HCT116 (cell line): Measurements from ENCODE around the gene APP. TPM values are rescaled to one million over a fixed set of nuclear protein-coding genes. Genes with fewer than 3 reads are reported as not detected.

Experiments
- ATAC-seq: fragments of 200-7000 bp; cut with Tn5 transposase; 2 replicates; pipeline ENCODE4 v1.9.1; 2020; ENCODE audit warnings: mild to moderate bottlenecking, moderate library complexity
- BruUV-seq: library from RNA; stranded (reverse); fragments of 400-500 nt; replicated peaks from 2 replicates; lab custom pipeline; 2021; lab: Mats Ljungman, UMichigan
- CTCF ChIA-PET: fragments of 300-600 bp; sonication (Branson Sonifier 250); formaldehyde crosslinking; loops from one replicate; lab custom pipeline; 2021; ENCODE audit warnings: antibody characterized with exemption; lab: Charles Lee
- POLR2A ChIA-PET: fragments of 300-600, 350-600 bp; sonication (Branson Sonifier 250); formaldehyde crosslinking; loops from one replicate; lab custom pipeline; 2021; ENCODE audit warnings: antibody characterized with exemption; lab: Charles Lee
- RAD21 ChIA-PET, 2 experiments: fragments of 300-600 bp; sonication (Branson Sonifier 250); formaldehyde crosslinking; loops; one replicate each; lab custom pipeline; 2023; ENCODE audit warnings: low total read pairs in 2 of 2; ENCODE audit not compliant: uncharacterized antibody in 2 of 2, unreplicated experiment in 2 of 2, low non-redundant PET in 1 of 2; lab: Charles Lee
- DNase-seq: peaks from one replicate; pipeline ENCODE4 v3.0.0-alpha.2; 2010; ENCODE audit warnings: low read depth, low spot score
- H2AFZ ChIP-seq: fragments of 200-600 bp; shearing (Covaris generic), sonication (generic); 2 replicates; pipeline ENCODE4 v1.6.1; 2017; ENCODE audit warnings: low read depth, mixed run types, mixed read lengths, antibody characterized with exemption, low read length; ENCODE audit not compliant: poor library complexity, severe bottlenecking
- H3K27ac ChIP-seq: 2 replicates; pipeline ENCODE4 v1.5.1; 2012; ENCODE audit warnings: low read depth, low read length
- H3K27me3 ChIP-seq: fragments of 200-600 bp; sonication (generic); 2 replicates; pipeline ENCODE4 v1.6.1; 2016; ENCODE audit warnings: mixed run types, low read length, mixed read lengths; ENCODE audit not compliant: insufficient read depth
- H3K36me3 ChIP-seq, 2 experiments: fragments of 200-500 bp in 1 of 2; fragments of 200-600 bp in 1 of 2; sonication (Bioruptor generic) in 1 of 2; sonication (generic) in 1 of 2; 2 replicates each; pipeline versions ENCODE4 v1.5.1 to v1.6.1; 2014 to 2016; ENCODE audit warnings: low read length in 2 of 2, inconsistent platforms in 1 of 2, mixed read lengths in 1 of 2, mixed run types in 1 of 2; ENCODE audit not compliant: insufficient read depth in 2 of 2, control insufficient read depth in 1 of 2
- H3K4me1 ChIP-seq, 2 experiments: fragments of 200-600 bp in 1 of 2; sonication (generic) in 1 of 2; 2 replicates each; pipeline versions ENCODE4 v1.5.1 to v1.6.1; 2012 to 2017; ENCODE audit warnings: low read length in 2 of 2, inconsistent platforms in 1 of 2, mild to moderate bottlenecking in 1 of 2, mixed read lengths in 1 of 2, mixed run types in 1 of 2, moderate library complexity in 1 of 2; ENCODE audit not compliant: insufficient read depth in 2 of 2, control insufficient read depth in 1 of 2
- H3K4me2 ChIP-seq: fragments of 200-600 bp; sonication (generic); 2 replicates; pipeline ENCODE4 v1.6.1; 2017; ENCODE audit warnings: mixed run types, low read length, mixed read lengths
- H3K4me3 ChIP-seq, 2 experiments: fragments of 200-600 bp in 1 of 2; sonication (generic) in 1 of 2; replicated peaks in 1 of 2; 2 replicates each; pipeline ENCODE4 v1.5.1; 2011 to 2016; ENCODE audit warnings: low read length in 2 of 2, control low read depth in 1 of 2, low read depth in 1 of 2, mild to moderate bottlenecking in 1 of 2, mixed read lengths in 1 of 2, mixed run types in 1 of 2
- H3K79me2 ChIP-seq: fragments of 200-600 bp; sonication (generic); 2 replicates; pipeline ENCODE4 v1.6.1; 2017; ENCODE audit warnings: mild to moderate bottlenecking, mixed run types, low read length, moderate library complexity, mixed read lengths; ENCODE audit not compliant: insufficient read depth
- H3K9ac ChIP-seq: fragments of 200-600 bp; sonication (generic); 2 replicates; pipeline ENCODE4 v1.6.1; 2016; ENCODE audit warnings: low read length, mixed read lengths
- H3K9me2 ChIP-seq: fragments of 200-600 bp; sonication (generic), shearing (Covaris generic); 2 replicates; pipeline ENCODE4 v1.6.1; 2017; ENCODE audit warnings: mixed run types, mild to moderate bottlenecking, moderate library complexity; ENCODE audit not compliant: insufficient read depth
- H3K9me3 ChIP-seq, 2 experiments: fragments of 200-500 bp in 1 of 2; fragments of 200-600 bp in 1 of 2; sonication (Bioruptor generic) in 1 of 2; sonication (generic) in 1 of 2; 2 replicates each; pipeline ENCODE4 v1.6.1; 2014 to 2017; ENCODE audit warnings: low read length in 2 of 2, mixed read lengths in 2 of 2, inconsistent platforms in 1 of 2, low read depth in 1 of 2, mild to moderate bottlenecking in 1 of 2, mixed run types in 1 of 2, moderate library complexity in 1 of 2; ENCODE audit not compliant: control insufficient read depth in 1 of 2, insufficient read depth in 1 of 2
- H4K20me1 ChIP-seq: fragments of 200-600 bp; sonication (generic), shearing (Covaris generic); 2 replicates; pipeline ENCODE4 v1.6.1; 2017; ENCODE audit warnings: mixed run types, mild to moderate bottlenecking, moderate library complexity; ENCODE audit not compliant: insufficient read depth
- ATF3 ChIP-seq: IDR thresholded peaks from 2 replicates; pipeline ENCODE4 v1.6.1; 2012
- CBX3 ChIP-seq: IDR thresholded peaks from 2 replicates; pipeline ENCODE4 v1.6.1; 2012; ENCODE audit warnings: low read depth
- EZH2phosphoT487 ChIP-seq: fragments of 200-600 bp; IDR thresholded peaks from 2 replicates; pipeline ENCODE4 v1.6.1; 2018; ENCODE audit warnings: antibody characterized with exemption, borderline replicate concordance
- FOSL1 ChIP-seq: IDR thresholded peaks from 2 replicates; pipeline ENCODE4 v1.6.1; 2012; ENCODE audit warnings: low read depth
- JUND ChIP-seq: IDR thresholded peaks from 2 replicates; pipeline ENCODE4 v1.6.1; 2012
- RAD21 ChIP-seq: IDR thresholded peaks from 2 replicates; pipeline ENCODE4 v1.6.1; 2012; ENCODE audit warnings: low read depth, mild to moderate bottlenecking
- REST ChIP-seq: IDR thresholded peaks from 2 replicates; pipeline ENCODE4 v1.6.1; 2012; ENCODE audit warnings: low read depth
- SIN3A ChIP-seq: IDR thresholded peaks from 2 replicates; pipeline ENCODE4 v1.6.1; 2012; ENCODE audit warnings: low read depth
- TCF7L2 ChIP-seq: IDR thresholded peaks from 2 replicates; pipeline ENCODE4 v1.7.0; 2011; ENCODE audit warnings: borderline replicate concordance, inconsistent platforms; ENCODE audit not compliant: insufficient read depth, insufficient read length; ENCODE audit errors: extremely low read depth
- ZBTB33 ChIP-seq: IDR thresholded peaks from 2 replicates; pipeline ENCODE4 v1.6.1; 2011; ENCODE audit warnings: mild to moderate bottlenecking, low read length, moderate library complexity; ENCODE audit not compliant: insufficient replicate concordance; ENCODE audit errors: extremely low read depth
- intact Hi-C: fragments of 100-400 bp; cut with micrococcal nuclease; formaldehyde crosslinking; loops from 2 replicates; pipeline ENCODE4 v1.10.0; 2022
- total RNA-seq: library from RNA; stranded (reverse); gene quantifications from one replicate; pipeline ENCODE4 v1.2.1, GENCODE V29; 2021; ENCODE audit not compliant: unreplicated experiment

Gene APP
- total RNA-seq, 1 experiment from 2014 or later: 267 TPM

GRCh38 chr21:26106562-26106961, 64.0 kb downstream of the APP start:
- H3K27me3 ChIP-seq: no peaks in the 10 kb centered on the region
- H3K27ac ChIP-seq: no peak overlapping the region
- H3K9ac ChIP-seq: no peak overlapping the region
- H3K9me2 ChIP-seq: no peaks in the 10 kb centered on the region
- no peak overlapping the region for H3K4me2 ChIP-seq
- DNase-seq: no peak
- no peaks in the 10 kb centered on the region for H3K4me1 ChIP-seq
- ChIA-PET CTCF (no interaction called here), POLR2A (no interaction called here), RAD21 (no interaction called here)
- H4K20me1 ChIP-seq: no peaks in the 10 kb centered on the region
- TF ChIP-seq ATF3 (no peak), JUND (no peak), REST (no peak), FOSL1 (no peak)
- no peak overlapping the region for H3K4me3 ChIP-seq
- intact Hi-C loops: no loop called here
- H3K9me3 ChIP-seq: no peaks in the 10 kb centered on the region
- peaks cover 2 to 7% of the 10 kb centered on the region in 2 experiments; a peak in 2 of 4 replicates for H3K36me3 ChIP-seq
- no peak overlapping the region for H2AFZ ChIP-seq
- no peak for ATAC-seq
- peaks cover 71% of the 10 kb centered on the region for H3K79me2 ChIP-seq
- BruUV-seq: no TSS peak

- no peak overlapping the region for H3K9ac ChIP-seq
- ChIA-PET POLR2A (no interaction called here), RAD21 (no interaction called here), CTCF (no interaction called here)
- H3K4me1 ChIP-seq: no peaks in the 10 kb centered on the region
- H3K36me3 ChIP-seq: peaks cover 2 to 7% of the 10 kb centered on the region in 2 experiments; a peak in 2 of 4 replicates
- no TSS peak for BruUV-seq
- ATAC-seq: no peak
- no peaks in the 10 kb centered on the region for H3K9me3 ChIP-seq
- no peak overlapping the region for H3K4me3 ChIP-seq
- intact Hi-C loops: no loop called here
- H3K79me2 ChIP-seq: peaks cover 76% of the 10 kb centered on the region
- no peaks in the 10 kb centered on the region for H3K9me2 ChIP-seq
- H3K4me2 ChIP-seq: no peak overlapping the region
- no peak for DNase-seq
- H3K27me3 ChIP-seq: no peaks in the 10 kb centered on the region
- H4K20me1 ChIP-seq: no peaks in the 10 kb centered on the region
- no peak overlapping the region for H2AFZ ChIP-seq
- no peak overlapping the region for H3K27ac ChIP-seq
- TF ChIP-seq CBX3: no peak
- no peak for TF ChIP-seq REST
- TF ChIP-seq RAD21: no peak
- TF ChIP-seq EZH2phosphoT487: no peak
- TF ChIP-seq FOSL1: no peak
- no peak for TF ChIP-seq SIN3A
- TF ChIP-seq ZBTB33: no peak
- TF ChIP-seq TCF7L2: no peak
These were observed 64.8 kb downstream of the APP start for GRCh38 chr21:26105819-26106218.
